ENCODE results near the gene SOCS1. TPM values are rescaled to one million over a fixed set of nuclear protein-coding genes. Genes with fewer than 3 reads are reported as not detected.

Gene SOCS1
- total RNA-seq, 4 donors from 2014 or later = 5.3 to 10.5 (median 6.9) TPM

GRCh38 chr16:11252482-11252931, 3.5 kb downstream of the SOCS1 start:
- Histone ChIP-seq H3K27me3 (no peaks in the 10 kb centered on the region), H3K36me3 (no peaks in the 10 kb centered on the region), H3K4me1 (peaks cover 0 to 46% (median 4%) of the 10 kb centered on the region in 3 donors), H3K27ac (no peak overlapping the region), H3K4me3 (peak overlapping the region in 1 of 2 donors; percentile 2), H3K9me3 (no peaks in the 10 kb centered on the region)
- TF ChIP-seq POLR2AphosphoS5 (IDR thresholded peaks at IDR 0.05) (no peak), CTCF (IDR thresholded peaks at IDR 0.05) (no peak), POLR2A (IDR thresholded peaks at IDR 0.05) (no peak), EP300 (IDR thresholded peaks at IDR 0.05) (no peak)
- WGBS, 2 donors (ENCODE audit: low coverage in 1 of 2) = 87 to 93% methylated on average over 2 to 6 of the region's 8 CpGs
- ATAC-seq = no peak

- H3K4me1 ChIP-seq = peaks cover 0 to 39% (median under 1%) of the 10 kb centered on the region in 3 donors
Observed at GRCh38 chr16:11251525-11252481, 4.2 kb downstream of the SOCS1 start.

GRCh38 chr16:11250786-11251524, 5.0 kb downstream of the SOCS1 start:
- ATAC-seq = no peak
- no peaks in the 10 kb centered on the region for H3K27me3 ChIP-seq
- no peaks in the 10 kb centered on the region for H3K9me3 ChIP-seq
- 89 to 93% methylated on average over 4 to 9 of the region's 10 CpGs for WGBS, 2 donors (ENCODE audit: low coverage in 1 of 2)
- no peaks in the 10 kb centered on the region for H3K36me3 ChIP-seq
- peaks cover 0 to 36% (median 0%) of the 10 kb centered on the region in 3 donors for H3K4me1 ChIP-seq
- H3K4me3 ChIP-seq = no peak overlapping the region
- no peak for TF ChIP-seq POLR2AphosphoS5 (IDR thresholded peaks at IDR 0.05)
- no peak for TF ChIP-seq CTCF (IDR thresholded peaks at IDR 0.05)
- no peak for TF ChIP-seq POLR2A (IDR thresholded peaks at IDR 0.05)
- no peak for TF ChIP-seq EP300 (IDR thresholded peaks at IDR 0.05)
- H3K27ac ChIP-seq = no peak overlapping the region

More at GRCh38 chr16:11251525-11252481, 4.2 kb downstream of the SOCS1 start:
- no peaks in the 10 kb centered on the region for H3K9me3 ChIP-seq
- no peak for ATAC-seq
- H3K27ac ChIP-seq = no peak overlapping the region
- H3K36me3 ChIP-seq = no peaks in the 10 kb centered on the region
- no peak for TF ChIP-seq POLR2AphosphoS5 (IDR thresholded peaks at IDR 0.05)
- no peak for TF ChIP-seq CTCF (IDR thresholded peaks at IDR 0.05)
- TF ChIP-seq POLR2A (IDR thresholded peaks at IDR 0.05) = no peak
- TF ChIP-seq EP300 (IDR thresholded peaks at IDR 0.05) = no peak
- 92% methylated on average over 2 to 8 of the region's 18 CpGs for WGBS, 2 donors (ENCODE audit: low coverage in 1 of 2)
- H3K27me3 ChIP-seq = no peaks in the 10 kb centered on the region
- H3K4me3 ChIP-seq = peak overlapping the region in 1 of 2 donors; percentile 2

- Histone ChIP-seq H3K36me3 (no peaks in the 10 kb centered on the region), H3K27me3 (no peaks in the 10 kb centered on the region), H3K4me1 (peaks cover 0 to 32% (median 0%) of the 10 kb centered on the region in 3 donors), H3K27ac (no peak overlapping the region), H3K9me3 (no peaks in the 10 kb centered on the region), H3K4me3 (no peak overlapping the region)
- TF ChIP-seq EP300 (IDR thresholded peaks at IDR 0.05) = no peak
- peak in 1 of 2 donors; percentile 7 for TF ChIP-seq POLR2A (IDR thresholded peaks at IDR 0.05)
- ATAC-seq = no peak
- 65 to 71% methylated on average over 9 to 10 of the region's 16 CpGs for WGBS, 2 donors (ENCODE audit: low coverage in 1 of 2)
Observed at GRCh38 chr16:11250091-11250785, 5.8 kb downstream of the SOCS1 start.

Measured in gastroesophageal sphincter (tissue), 4 donors.